B cell (primary cell): ENCODE results near the gene OR5AS1. TPM values are rescaled to one million over a fixed set of nuclear protein-coding genes. Genes with fewer than 3 reads are reported as not detected.

Experiments
- ATAC-seq: fragments of 200-7000 bp; cut with Tn5 transposase; one replicate; pipeline ENCODE4 v1.10.0; 2021; ENCODE audit warnings: low read depth, mild to moderate bottlenecking, moderate number of reproducible peaks, moderate library complexity
- CTCF ChIA-PET: fragments of 350-600 bp; sonication (Branson Sonifier 250); formaldehyde crosslinking; loops from one replicate; lab custom pipeline; 2021; ENCODE audit warnings: antibody characterized with exemption, inconsistent platforms; lab: Charles Lee
- POLR2A ChIA-PET: fragments of 350-600 bp; sonication (Branson Sonifier 250); formaldehyde crosslinking; loops from one replicate; lab custom pipeline; 2021; ENCODE audit warnings: antibody characterized with exemption; lab: Charles Lee
- DNase-seq: peaks from one replicate; pipeline ENCODE4 v3.0.0; 2013
- H2AFZ ChIP-seq: 2 replicates; pipeline ENCODE4 v1.6.1; 2012; ENCODE audit warnings: mild to moderate bottlenecking, low read depth, low read length; ENCODE audit not compliant: insufficient read depth, poor library complexity, severe bottlenecking
- H3K27ac ChIP-seq, 2 donors: 1 replicate in 1 of 2; 2 replicates in 1 of 2; pipeline ENCODE4 v1.5.1; 2012 to 2013; ENCODE audit warnings: low read length in 2 of 2, mild to moderate bottlenecking in 2 of 2, moderate library complexity in 1 of 2
- H3K27me3 ChIP-seq, 4 experiments: fragments of 200-600 bp in 1 of 4; sonication (generic) in 1 of 4; replicated peaks in 1 of 4; 1 replicate in 2 of 4; 2 replicates in 2 of 4; pipeline versions ENCODE4 v1.6.1 to v1.7.0; 2013 to 2016; ENCODE audit warnings: low read length in 3 of 4, mild to moderate bottlenecking in 2 of 4, mixed read lengths in 1 of 4, moderate library complexity in 1 of 4; ENCODE audit not compliant: insufficient read depth in 4 of 4, control insufficient read depth in 3 of 4; ENCODE audit errors: control extremely low read depth in 1 of 4
- H3K36me3 ChIP-seq, 2 experiments: replicated peaks in 1 of 2; 1 replicate in 1 of 2; 2 replicates in 1 of 2; pipeline versions ENCODE4 v1.6.1 to v1.7.1; 2013; ENCODE audit warnings: low read length in 1 of 2; ENCODE audit not compliant: insufficient read depth in 2 of 2, control insufficient read depth in 1 of 2; ENCODE audit errors: control extremely low read depth in 1 of 2, extremely low read depth in 1 of 2
- H3K4me1 ChIP-seq, 2 donors: fragments of 200-600 bp in 1 of 2; sonication (generic) in 1 of 2; 1 replicate in 1 of 2; 2 replicates in 1 of 2; pipeline versions ENCODE4 v1.5.1 to v1.6.1; 2013 to 2017; ENCODE audit warnings: low read length in 2 of 2; ENCODE audit not compliant: control insufficient read depth in 2 of 2, insufficient read depth in 2 of 2
- H3K4me2 ChIP-seq: replicated peaks from 2 replicates; pipeline ENCODE3; 2012; ENCODE audit warnings: mild to moderate bottlenecking, low read depth, low read length; ENCODE audit not compliant: poor library complexity, severe bottlenecking
- H3K4me3 ChIP-seq, 5 experiments: fragments of 200-600 bp in 1 of 5; sonication (generic) in 1 of 5; 1 replicate in 3 of 5; 2 replicates in 2 of 5; pipeline versions ENCODE4 v1.5.1 to v1.7.0; 2011 to 2016; ENCODE audit warnings: low read length in 4 of 5, mild to moderate bottlenecking in 4 of 5, low read depth in 2 of 5, control low read depth in 1 of 5, moderate library complexity in 1 of 5; ENCODE audit not compliant: insufficient read depth in 1 of 5; ENCODE audit errors: control extremely low read depth in 1 of 5, extremely low read depth in 1 of 5
- H3K79me2 ChIP-seq: fragments of 200-600 bp; sonication (generic); one replicate; pipeline ENCODE4 v1.6.0; 2016; ENCODE audit warnings: low read length; ENCODE audit not compliant: control insufficient read depth, insufficient read depth
- H3K9ac ChIP-seq: fragments of 200-600 bp; sonication (generic); 2 replicates; pipeline ENCODE4 v1.6.1; 2017; ENCODE audit warnings: mild to moderate bottlenecking, low read length, moderate library complexity
- H3K9me3 ChIP-seq, 3 donors: one replicate each; pipeline versions ENCODE4 v1.6.1 to v1.7.1; 2013; ENCODE audit warnings: low read length in 2 of 3; ENCODE audit not compliant: control insufficient read depth in 2 of 3, insufficient read depth in 1 of 3; ENCODE audit errors: control extremely low read depth in 1 of 3
- H4K20me1 ChIP-seq: 2 replicates; pipeline ENCODE4 v1.6.0; 2012; ENCODE audit warnings: mild to moderate bottlenecking, low read length; ENCODE audit not compliant: insufficient read depth, control insufficient read depth, poor library complexity, severe bottlenecking
- H3K27ac Mint-ChIP-seq: one replicate; pipeline ENCODE4 v1.8.0; 2021; ENCODE audit warnings: mixed read lengths
- H3K27me3 Mint-ChIP-seq: one replicate; pipeline ENCODE4 v1.8.0; 2021; ENCODE audit warnings: mixed read lengths
- H3K4me1 Mint-ChIP-seq: one replicate; pipeline ENCODE4 v1.8.0; 2021; ENCODE audit warnings: mixed read lengths
- H3K4me3 Mint-ChIP-seq: one replicate; pipeline ENCODE4 v1.8.0; 2021; ENCODE audit warnings: mixed read lengths
- H3K9me3 Mint-ChIP-seq: one replicate; pipeline ENCODE4 v1.8.0; 2022; ENCODE audit warnings: mixed read lengths; ENCODE audit not compliant: insufficient read depth
- CTCF ChIP-seq: fragments of 200-600 bp; IDR thresholded peaks from one replicate; pipeline ENCODE4 v1.8.0; 2022; ENCODE audit warnings: antibody characterized with exemption, mild to moderate bottlenecking
- EZH2 ChIP-seq: IDR thresholded peaks from 2 replicates; pipeline ENCODE4 v1.6.1; 2012; ENCODE audit warnings: borderline replicate concordance, low read depth, mild to moderate bottlenecking, moderate library complexity, low read length; ENCODE audit not compliant: insufficient read depth, poor library complexity, severe bottlenecking
- WGBS: methylation state at CpG from one replicate; pipeline ENCODE4 v1.1.5; 2013; ENCODE audit warnings: missing lambda C conversion rate; ENCODE audit not compliant: insufficient coverage; 5-methylcytosine and 5-hydroxymethylcytosine counted together
- intact Hi-C: fragments of 100-400 bp; cut with micrococcal nuclease; formaldehyde crosslinking; loops from one replicate; pipeline ENCODE4 v1.10.0; 2022
- polyA plus RNA-seq: library from polyadenylated mRNA; depleted of rRNA; stranded (reverse); fragments of >200 nt; gene quantifications from 2 replicates; pipeline ENCODE4 v1.2.3, GENCODE V29; 2012
- total RNA-seq, 2 donors: library from RNA; stranded (reverse); fragments of 120-200 nt in 1 of 2; gene quantifications; 1 replicate in 1 of 2; 2 replicates in 1 of 2; pipeline versions ENCODE4 v1.2.3 to v1.2.4, GENCODE V29; 2013 to 2022

Gene OR5AS1
- total and polyA plus RNA-seq, 2 donors (not counting 1 experiment from before 2014, with no cell fraction given) = not detected

GRCh38 chr11:56045538-56045937, 18.1 kb downstream of the OR5AS1 start:
- intact Hi-C loops = no loop called here
- Histone ChIP-seq H3K27ac (no peak overlapping the region), H3K4me3 (no peak overlapping the region), H3K9me3 (no peaks in the 10 kb centered on the region), H3K4me1 (no peaks in the 10 kb centered on the region), H3K27me3 (no peaks in the 10 kb centered on the region), H3K79me2 (no peaks in the 10 kb centered on the region), H3K36me3 (no peaks in the 10 kb centered on the region), H4K20me1 (no peaks in the 10 kb centered on the region), H3K9ac (no peak overlapping the region), H2AFZ (no peak overlapping the region), H3K4me2 (no peak overlapping the region)
- Mint-ChIP-seq H3K9me3 (peaks cover 9% of the 10 kb centered on the region), H3K27ac (no peak overlapping the region), H3K4me3 (no peak overlapping the region), H3K4me1 (no peaks in the 10 kb centered on the region), H3K27me3 (no peaks in the 10 kb centered on the region)
- ChIA-PET CTCF (no interaction called here), POLR2A (no interaction called here)
- DNase-seq (no peak), ATAC-seq (no peak)
- no CpG with 5 or more reads among the region's 1 CpG for WGBS
- no peak for TF ChIP-seq CTCF
- TF ChIP-seq EZH2 = no peak

GRCh38 chr11:56048480-56048879, 21.0 kb downstream of the OR5AS1 start:
- H3K36me3 ChIP-seq = no peaks in the 10 kb centered on the region
- no CpG with 5 or more reads among the region's 4 CpGs for WGBS
- no peak overlapping the region for H3K27ac ChIP-seq
- no peak for ATAC-seq
- no peak for TF ChIP-seq EZH2
- no peak for TF ChIP-seq CTCF
- Mint-ChIP-seq H3K4me1 (no peaks in the 10 kb centered on the region), H3K27ac (no peak overlapping the region), H3K27me3 (no peaks in the 10 kb centered on the region), H3K9me3 (peaks cover 6% of the 10 kb centered on the region), H3K4me3 (no peak overlapping the region)
- H2AFZ ChIP-seq = no peak overlapping the region
- no peaks in the 10 kb centered on the region for H3K79me2 ChIP-seq
- intact Hi-C loops = no loop called here
- H3K4me3 ChIP-seq = no peak overlapping the region
- no peaks in the 10 kb centered on the region for H3K9me3 ChIP-seq
- no peaks in the 10 kb centered on the region for H3K4me1 ChIP-seq
- no peak overlapping the region for H3K4me2 ChIP-seq
- DNase-seq = no peak
- H4K20me1 ChIP-seq = no peaks in the 10 kb centered on the region
- no peak overlapping the region for H3K9ac ChIP-seq
- CTCF ChIA-PET = no interaction called here
- H3K27me3 ChIP-seq = no peaks in the 10 kb centered on the region
- POLR2A ChIA-PET = no interaction called here
